GM19328 (cell line): ENCODE measurements around the gene ANKS6.

Experiments used
- ATAC-seq: cut with Tn5 transposase; IDR thresholded peaks from one replicate; pipeline ENCODE4 v1.9.1; 2021; ENCODE audit warnings: mild to moderate bottlenecking, moderate library complexity; ENCODE audit not compliant: unreplicated experiment

ANKS6 gene

DNA sequence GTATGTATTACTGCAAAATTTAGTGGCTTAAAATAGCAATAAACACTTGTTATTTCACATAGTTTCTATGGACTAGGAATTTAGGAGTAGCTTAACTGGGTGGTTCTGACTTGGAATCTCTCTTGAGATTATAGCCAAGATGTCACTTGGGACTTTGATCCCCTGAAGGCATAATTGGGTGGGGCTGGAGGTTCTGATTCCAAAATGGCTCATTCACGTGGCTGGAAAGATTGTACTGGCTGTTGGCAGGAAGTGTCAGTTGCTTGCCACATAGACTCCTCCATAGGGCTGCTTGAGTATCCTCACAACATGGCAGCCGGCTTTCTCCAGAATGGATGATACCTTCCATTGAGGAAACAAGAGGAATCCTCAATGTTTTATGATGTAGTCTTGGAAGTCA is 22.4 kb upstream of the ANKS6 start:
- ATAC-seq: no peak

DNA sequence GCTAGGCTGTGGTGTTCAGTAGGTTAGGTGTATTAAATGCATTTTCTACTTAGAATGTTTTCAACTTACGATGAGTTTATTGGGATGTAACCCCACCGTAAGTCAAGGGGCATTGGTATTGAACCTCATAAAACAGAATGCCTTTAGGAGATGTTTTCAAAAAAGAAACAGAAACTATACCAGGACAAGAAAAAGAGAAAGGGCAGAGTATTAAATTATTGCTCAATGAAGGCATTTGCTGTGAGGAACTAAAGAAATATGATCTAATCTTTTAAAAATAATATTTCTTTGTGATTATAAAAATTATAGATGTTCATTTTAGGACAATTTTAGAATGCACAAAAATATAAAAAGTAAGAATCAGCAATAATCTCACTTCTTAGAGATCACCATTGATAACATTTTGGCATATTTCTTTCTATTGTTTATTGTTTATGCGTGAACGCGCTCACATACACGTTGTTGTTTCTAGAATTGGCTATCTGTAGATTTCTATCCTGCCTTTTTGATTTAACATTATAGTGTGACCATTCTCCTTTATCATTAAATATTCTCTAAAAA is 19.1 kb upstream of the ANKS6 start:
- ATAC-seq: no peak

- no peak for ATAC-seq
Observed at GRCh38 chr9:98811051-98811650, 14.8 kb upstream of the ANKS6 start.

DNA sequence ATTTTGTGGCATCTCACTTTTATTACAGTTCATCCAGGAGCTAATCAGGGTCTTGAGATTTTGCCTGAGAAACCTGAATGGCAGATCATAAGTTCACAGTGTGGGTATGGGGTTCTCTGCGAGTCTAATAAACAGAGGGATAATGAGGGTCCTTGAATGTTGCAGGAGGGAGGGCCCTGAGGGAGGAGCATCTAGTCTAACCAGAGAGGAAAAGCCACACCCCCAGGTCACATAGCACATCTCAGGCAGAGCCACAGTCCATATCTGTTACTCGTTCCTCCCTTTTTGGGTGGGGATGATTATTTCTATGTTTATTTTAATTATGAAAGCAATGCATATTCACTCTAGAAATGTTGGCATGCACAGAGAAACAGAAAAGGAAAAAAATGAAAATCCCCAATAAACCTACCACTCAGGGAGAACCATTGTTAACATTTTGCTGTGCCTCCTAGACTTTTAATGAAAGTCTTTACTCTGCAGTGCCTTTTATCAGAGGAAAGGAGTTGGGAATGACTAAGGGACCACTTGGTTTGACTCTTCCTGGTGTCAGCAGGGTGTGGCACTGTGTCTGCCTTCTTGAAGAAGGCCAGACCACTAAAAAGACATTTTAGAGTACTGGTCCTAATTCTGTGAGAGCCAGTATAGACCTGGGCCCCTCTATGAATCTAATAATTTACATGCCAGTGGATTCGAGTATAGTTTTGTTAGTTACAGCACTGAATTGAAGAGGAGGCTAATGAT is 13.9 kb upstream of the ANKS6 start:
- ATAC-seq: no peak

DNA sequence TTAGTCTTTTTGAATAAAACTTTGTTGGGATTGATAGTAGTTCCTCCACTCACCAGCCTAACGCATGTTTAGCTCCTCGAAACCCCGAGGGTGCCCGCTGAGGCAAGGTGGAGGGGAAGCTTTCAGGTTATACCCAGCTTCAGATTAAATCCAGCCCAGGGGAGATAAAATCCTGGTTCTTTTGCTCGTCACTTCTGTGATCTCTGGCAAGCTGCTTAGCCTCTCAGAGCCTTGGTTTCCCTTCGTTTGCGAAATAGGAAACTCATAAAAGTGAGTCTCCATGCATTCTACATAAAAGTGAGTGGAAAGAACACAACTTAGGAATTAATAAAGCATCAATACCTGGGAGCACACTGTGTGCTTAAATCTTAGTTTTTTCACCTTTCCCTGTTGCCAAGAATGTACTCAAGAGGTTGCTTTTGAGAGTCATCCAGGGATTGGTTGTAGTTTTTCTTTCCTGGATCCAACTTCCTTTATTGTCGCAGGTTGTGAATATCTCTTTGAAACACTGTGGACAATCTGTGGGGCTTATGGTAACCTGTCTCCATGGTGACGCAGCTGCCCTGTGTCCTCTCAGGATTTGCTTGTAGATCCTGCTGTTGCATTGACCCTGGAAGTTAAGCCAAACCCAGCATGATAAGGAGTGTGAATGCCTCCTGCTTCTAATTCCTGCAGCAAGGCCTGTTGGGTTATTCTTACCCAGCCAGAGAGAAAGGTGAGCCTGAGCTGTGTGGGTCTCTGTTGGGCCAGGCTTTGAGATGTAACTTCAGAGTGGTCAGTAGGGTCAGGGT is 13.2 kb upstream of the ANKS6 start:
- ATAC-seq: no peak

GRCh38 chr9:98808875-98809274 is 12.5 kb upstream of the ANKS6 start:
- ATAC-seq: no peak

DNA sequence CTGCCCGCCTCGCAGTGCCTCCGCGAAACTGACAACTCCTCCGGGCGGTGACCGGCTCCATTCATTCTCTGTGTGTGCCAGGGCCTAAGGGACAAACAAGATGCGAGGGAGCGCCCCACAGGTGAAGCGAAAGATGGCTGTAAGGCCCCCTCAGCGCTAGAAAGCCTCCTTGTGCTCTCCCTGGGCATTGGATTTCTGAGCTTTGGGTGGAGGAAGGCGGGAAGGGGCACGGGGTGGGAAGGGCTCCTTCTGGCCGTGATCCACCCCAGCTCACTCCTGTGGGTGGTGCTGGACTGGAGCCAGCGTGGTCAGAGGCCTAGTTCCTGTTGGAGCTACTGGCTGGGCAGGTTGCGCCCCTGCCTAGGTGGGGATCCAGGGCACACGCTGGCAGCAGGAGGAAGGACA is 12.1 kb upstream of the ANKS6 start:
- no peak for ATAC-seq

- ATAC-seq: no peak
Observed at GRCh38 chr9:98807814-98808195, 11.4 kb upstream of the ANKS6 start.

DNA sequence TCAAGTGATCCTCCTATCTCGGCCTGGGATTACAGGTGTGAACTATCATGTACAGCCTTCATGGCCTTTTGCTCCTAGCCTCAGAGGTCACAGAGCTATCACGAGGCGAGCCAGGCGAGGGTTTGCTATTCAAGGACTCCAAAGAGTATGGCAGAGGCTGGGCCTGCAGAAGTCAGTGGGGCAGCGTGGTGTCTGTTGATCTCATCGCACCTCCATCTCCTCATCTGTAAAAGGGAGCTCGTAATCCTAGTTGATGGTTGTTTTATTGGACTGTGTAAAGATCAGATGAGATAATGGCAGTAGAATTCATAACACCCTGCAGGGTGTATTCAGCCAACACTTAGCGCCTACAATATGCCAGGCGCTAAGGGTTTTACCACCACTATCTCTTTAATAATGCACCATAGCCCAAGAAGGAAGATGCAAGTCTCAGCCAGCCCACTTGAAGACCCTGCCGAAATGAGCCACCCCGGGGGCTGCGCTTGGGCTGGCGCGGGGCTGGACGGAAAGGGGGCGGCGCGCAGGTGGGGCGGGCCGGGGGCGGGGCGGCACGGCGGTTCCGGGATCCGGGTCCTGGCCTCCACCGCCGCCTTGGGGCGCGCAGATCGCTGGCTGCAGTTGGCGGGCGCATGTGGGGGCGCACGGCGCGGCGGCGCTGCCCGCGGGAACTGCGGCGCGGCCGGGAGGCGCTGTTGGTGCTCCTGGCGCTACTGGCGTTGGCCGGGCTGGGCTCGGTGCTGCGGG is 10.9 kb upstream of the ANKS6 start, which contains the start of gene GALNT12:
GALNT12 (plus strand) TSS at position 601 of the 744 bp plus-strand sequence; CDS start at position 630, 29 bp downstream.
- no peak for ATAC-seq

GRCh38 chr9:98806394-98807035 is 10.2 kb upstream of the ANKS6 start:
- no peak for ATAC-seq

- ATAC-seq: no peak
Observed at GRCh38 chr9:98805506-98806272, 9.3 kb upstream of the ANKS6 start.

- ATAC-seq: no peak
Observed at GRCh38 chr9:98804083-98804482, 7.7 kb upstream of the ANKS6 start.

- no peak for ATAC-seq
Observed at GRCh38 chr9:98801969-98802371, 5.6 kb upstream of the ANKS6 start.

DNA sequence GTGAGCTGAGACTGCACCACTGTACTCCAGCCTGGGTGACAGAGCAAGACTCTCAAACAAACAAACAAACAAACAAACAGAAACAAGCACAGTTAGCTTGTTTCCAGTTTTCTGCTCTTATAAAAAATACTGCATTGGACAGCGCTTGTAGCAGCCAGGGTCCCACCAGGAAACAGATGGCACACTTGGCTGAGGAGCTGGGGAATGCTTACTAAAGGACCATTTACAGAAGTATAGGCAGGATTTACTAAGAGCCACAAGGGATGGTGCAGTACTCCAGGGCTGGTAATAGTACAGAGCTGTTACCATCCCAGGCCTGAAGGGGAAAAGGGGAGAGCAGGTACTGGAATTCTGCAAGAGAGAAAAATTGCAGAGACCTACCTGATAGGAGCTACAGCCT is 5.2 kb upstream of the ANKS6 start:
- ATAC-seq: no peak

DNA sequence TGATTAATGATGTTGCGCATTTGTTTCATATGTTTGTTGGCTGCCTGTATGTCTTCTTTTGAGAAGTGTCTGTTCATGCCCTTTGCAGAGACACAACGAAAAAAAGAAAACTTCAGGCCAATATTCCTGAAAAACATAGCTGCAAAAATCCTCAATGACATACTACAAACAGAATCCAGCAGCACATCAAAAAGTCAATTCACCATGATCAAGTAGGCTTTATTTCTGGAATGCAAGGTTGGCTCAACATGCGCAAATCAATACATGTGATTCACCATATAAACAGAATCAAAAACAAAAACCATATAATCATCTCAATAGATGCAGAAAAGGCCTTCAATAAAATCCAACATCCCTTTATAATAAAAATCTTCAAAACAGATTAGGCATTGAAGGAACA is 1.9 kb upstream of the ANKS6 start:
- ATAC-seq: no peak

DNA sequence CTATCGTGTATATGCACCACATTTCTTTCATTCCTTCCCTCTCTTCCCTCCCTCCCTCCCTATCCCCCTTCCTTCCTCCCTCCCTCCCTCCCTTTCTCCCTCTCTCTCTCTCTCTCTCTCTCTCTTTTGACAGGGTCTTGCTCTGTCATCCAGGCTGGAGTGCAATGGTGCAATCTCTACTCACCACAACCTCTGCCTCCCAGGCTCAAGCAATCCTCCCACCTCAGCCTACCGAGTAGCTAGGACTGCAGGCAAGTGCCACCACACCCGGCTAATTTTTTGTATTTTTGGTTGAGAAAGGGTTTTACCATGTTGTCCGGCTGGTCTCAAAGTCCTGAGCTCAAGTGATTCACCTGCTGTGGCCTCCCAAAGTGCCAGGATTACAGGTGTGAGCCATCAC is 1.1 kb upstream of the ANKS6 start:
- ATAC-seq: no peak

DNA sequence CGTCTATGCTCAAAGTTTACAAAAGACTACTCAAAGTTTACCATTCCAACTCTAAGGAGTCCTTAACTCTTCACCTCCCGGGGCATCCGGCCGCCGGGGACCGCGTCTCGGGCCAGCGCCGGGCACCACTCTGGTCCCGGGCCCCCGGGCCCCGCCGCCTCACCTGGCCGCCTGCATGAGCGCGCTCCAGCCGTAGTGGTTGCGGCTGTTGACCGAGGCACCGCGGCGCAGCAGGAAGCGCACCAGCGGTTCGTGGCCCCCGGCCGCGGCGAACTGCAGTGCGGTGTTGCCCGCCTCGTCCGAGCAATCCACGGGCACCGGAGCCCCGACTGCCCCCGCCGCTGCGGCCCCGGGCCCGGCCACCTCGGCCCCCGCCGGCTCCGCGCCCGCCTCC is 388 bp downstream of the ANKS6 start:
- ATAC-seq: peak; percentile 39

DNA sequence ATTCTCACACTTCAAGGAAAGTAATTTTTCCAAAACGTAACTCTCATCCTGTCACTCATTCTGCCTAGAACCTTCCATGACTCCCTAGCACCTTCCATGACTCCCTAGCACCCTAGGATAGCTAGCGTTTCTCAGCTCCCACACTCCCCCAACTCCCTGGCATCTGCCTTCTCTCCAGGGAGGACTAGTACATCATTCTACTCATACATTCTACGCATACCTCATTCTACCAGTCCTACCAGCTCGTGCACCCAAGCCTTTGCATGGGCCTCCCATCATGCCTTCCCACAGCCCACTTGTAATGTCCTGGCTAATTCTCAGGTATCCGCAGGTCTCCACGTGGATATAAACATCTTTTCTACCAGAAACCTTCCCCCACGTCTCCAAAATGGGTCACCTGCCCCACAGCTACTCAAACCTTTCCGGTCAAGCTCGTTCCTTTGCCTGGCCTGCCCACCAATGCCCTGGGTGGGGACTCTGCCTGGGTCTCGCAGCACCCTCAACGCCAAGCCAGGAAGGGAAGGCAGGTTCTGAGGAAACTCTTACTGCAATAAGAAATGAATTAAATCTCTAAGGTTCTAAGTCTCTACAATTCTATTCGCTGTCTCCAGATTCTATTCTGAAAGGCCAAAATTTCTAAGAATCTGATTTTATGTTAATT is 930 bp downstream of the ANKS6 start:
- no peak for ATAC-seq

DNA sequence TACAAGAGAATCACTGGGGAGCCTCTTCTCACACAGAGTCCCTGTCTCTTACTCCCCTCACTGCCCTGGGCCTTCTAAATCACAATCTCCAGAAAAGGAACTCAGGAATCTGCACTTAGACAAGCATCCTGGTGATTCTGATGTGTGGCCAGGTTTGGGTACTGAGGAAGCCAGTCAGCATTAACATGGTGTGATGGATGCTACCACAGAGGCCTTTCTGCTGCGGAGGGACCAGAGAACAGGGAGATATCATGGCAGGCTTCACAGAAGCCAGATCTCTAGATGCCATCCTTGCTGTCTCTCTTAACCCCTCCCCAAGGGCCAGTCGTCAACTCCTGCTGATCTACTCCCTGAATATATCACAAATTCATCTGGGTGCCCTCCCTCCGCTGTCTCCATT is 1.6 kb downstream of the ANKS6 start:
- no peak for ATAC-seq
